SU-DHL-6 (cell line): Measurements from ENCODE around the gene ICAM4.
"Not testable (repeated sequence)": the region's sequence is repeated elsewhere in the genome, so short reads cannot be mapped to it uniquely, and the experiment has no call there.

Experiments used
- H2AFZ ChIP-seq: fragments of 200-600 bp; sonication (generic); 2 replicates; pipeline ENCODE4 v1.6.1; 2014; ENCODE audit warnings: low read depth, mild to moderate bottlenecking, moderate library complexity, mixed read lengths, antibody characterized with exemption, low read length; ENCODE audit not compliant: severe bottlenecking
- H3F3A ChIP-seq: fragments of 200-600 bp; shearing (Covaris generic); 2 replicates; pipeline ENCODE4 v1.6.0; 2016; ENCODE audit warnings: antibody characterized with exemption, mild to moderate bottlenecking; ENCODE audit not compliant: insufficient read depth
- H3K27ac ChIP-seq: fragments of 200-600 bp; sonication (generic); 2 replicates; pipeline ENCODE4 v1.5.1; 2016; ENCODE audit warnings: low read depth, mild to moderate bottlenecking, low read length, moderate library complexity, mixed read lengths
- H3K27me3 ChIP-seq: fragments of 200-600 bp; sonication (generic), shearing (Covaris generic); 2 replicates; pipeline ENCODE4 v1.6.0; 2014; ENCODE audit warnings: mild to moderate bottlenecking, low read length
- H3K36me3 ChIP-seq: fragments of 200-600 bp; sonication (generic); 2 replicates; pipeline ENCODE4 v1.6.1; 2014; ENCODE audit warnings: mild to moderate bottlenecking, low read length, mixed read lengths
- H3K4me2 ChIP-seq: fragments of 300-600, 200-600 bp; shearing (Covaris generic), sonication (generic); 2 replicates; pipeline ENCODE4 v1.6.0; 2014; ENCODE audit warnings: low read length, low read depth, mild to moderate bottlenecking; ENCODE audit not compliant: poor library complexity, severe bottlenecking
- H3K4me3 ChIP-seq: fragments of 200-600 bp; sonication (generic); 2 replicates; pipeline ENCODE4 v1.5.1; 2014; ENCODE audit warnings: antibody characterized with exemption, low read length, mild to moderate bottlenecking, mixed read lengths; ENCODE audit not compliant: insufficient read depth, poor library complexity, severe bottlenecking
- H3K79me2 ChIP-seq: fragments of 200-600 bp; sonication (generic); 2 replicates; pipeline ENCODE4 v1.6.1; 2014; ENCODE audit warnings: mild to moderate bottlenecking, low read length, moderate library complexity; ENCODE audit not compliant: insufficient read depth
- H3K9ac ChIP-seq: fragments of 200-600 bp; sonication (generic); 2 replicates; pipeline ENCODE4 v1.7.0; 2014; ENCODE audit warnings: mild to moderate bottlenecking, low read length
- H3K9me2 ChIP-seq: fragments of 200-600 bp; sonication (generic); replicated peaks from 2 replicates; pipeline ENCODE4 v1.6.1; 2014; ENCODE audit warnings: low read length; ENCODE audit not compliant: insufficient read depth
- H3K9me3 ChIP-seq: fragments of 200-600 bp; sonication (generic); 2 replicates; pipeline ENCODE4 v1.6.1; 2014; ENCODE audit warnings: low read length, mixed read lengths; ENCODE audit not compliant: insufficient read depth
- H4K20me1 ChIP-seq: fragments of 200-600 bp; sonication (generic); 2 replicates; pipeline ENCODE4 v1.6.1; 2014; ENCODE audit warnings: low read depth, mild to moderate bottlenecking, antibody characterized with exemption, low read length, moderate library complexity, mixed read lengths
- EZH2phosphoT487 ChIP-seq: fragments of 200-600 bp; sonication (generic), shearing (Covaris generic); conservative IDR thresholded peaks from 2 replicates; pipeline ENCODE4 v1.6.1; 2018; ENCODE audit warnings: mild to moderate bottlenecking, antibody characterized with exemption, low read length, moderate library complexity, mixed read lengths
- TF ChIP-seq, protein P1 (sequence below): fragments of 200-600 bp; sonication (generic); IDR thresholded peaks from one replicate; pipeline ENCODE4 v1.5.1; 2017; ENCODE audit warnings: antibody characterized with exemption, mild to moderate bottlenecking, low read length, moderate library complexity; ENCODE audit not compliant: insufficient read depth, poor library complexity, severe bottlenecking

ICAM4 gene

DNA sequence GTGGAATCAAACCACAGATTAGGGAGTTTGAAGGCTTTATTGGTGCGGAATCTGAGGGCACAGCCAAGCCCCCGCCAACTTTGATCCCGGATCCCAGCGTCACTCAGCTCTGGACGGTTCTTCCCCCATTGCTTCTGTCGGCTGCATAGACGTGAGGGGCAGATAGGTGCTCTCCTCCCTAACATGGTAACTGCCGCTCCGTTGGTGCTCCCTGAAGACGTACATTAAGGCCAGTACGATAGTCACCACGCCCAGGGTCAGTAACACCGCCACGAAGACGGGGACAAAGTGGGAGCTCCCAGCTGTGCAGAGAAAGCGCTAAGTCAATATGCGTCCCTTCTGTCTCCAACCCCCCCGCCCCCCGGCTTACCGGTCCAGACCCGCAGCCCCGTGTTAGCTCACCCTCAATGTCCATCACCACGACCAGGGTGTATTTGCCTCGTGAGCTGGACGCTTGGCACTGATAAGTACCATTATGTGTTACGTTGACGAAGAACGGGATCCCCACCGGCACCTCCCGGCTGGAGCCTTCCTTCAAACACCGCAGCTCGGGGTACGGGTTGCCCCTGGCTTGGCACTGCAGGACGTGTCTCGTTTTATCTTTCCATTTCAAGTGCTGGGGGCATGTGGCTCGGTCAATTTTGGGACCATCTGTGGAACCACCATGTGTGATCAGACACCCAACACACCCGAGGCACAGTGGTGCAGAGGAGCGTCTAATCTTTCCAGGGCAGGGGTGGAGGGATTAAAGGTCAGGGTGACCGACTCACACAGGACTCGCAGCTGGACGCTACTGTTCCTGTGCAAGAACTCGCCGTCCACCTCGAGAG lies 47.2 kb downstream of the ICAM4 start:
- H3K9me2 ChIP-seq, result no peaks in the 10 kb centered on the region
- TF ChIP-seq EZH2phosphoT487, result no peak
- TF ChIP-seq, protein P1, sequence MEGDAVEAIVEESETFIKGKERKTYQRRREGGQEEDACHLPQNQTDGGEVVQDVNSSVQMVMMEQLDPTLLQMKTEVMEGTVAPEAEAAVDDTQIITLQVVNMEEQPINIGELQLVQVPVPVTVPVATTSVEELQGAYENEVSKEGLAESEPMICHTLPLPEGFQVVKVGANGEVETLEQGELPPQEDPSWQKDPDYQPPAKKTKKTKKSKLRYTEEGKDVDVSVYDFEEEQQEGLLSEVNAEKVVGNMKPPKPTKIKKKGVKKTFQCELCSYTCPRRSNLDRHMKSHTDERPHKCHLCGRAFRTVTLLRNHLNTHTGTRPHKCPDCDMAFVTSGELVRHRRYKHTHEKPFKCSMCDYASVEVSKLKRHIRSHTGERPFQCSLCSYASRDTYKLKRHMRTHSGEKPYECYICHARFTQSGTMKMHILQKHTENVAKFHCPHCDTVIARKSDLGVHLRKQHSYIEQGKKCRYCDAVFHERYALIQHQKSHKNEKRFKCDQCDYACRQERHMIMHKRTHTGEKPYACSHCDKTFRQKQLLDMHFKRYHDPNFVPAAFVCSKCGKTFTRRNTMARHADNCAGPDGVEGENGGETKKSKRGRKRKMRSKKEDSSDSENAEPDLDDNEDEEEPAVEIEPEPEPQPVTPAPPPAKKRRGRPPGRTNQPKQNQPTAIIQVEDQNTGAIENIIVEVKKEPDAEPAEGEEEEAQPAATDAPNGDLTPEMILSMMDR, result no peak
- H3K36me3 ChIP-seq, result no peaks in the 10 kb centered on the region
- H3K79me2 ChIP-seq, result peaks cover 43% of the 10 kb centered on the region
- H3F3A ChIP-seq, result no peaks in the 10 kb centered on the region
- H2AFZ ChIP-seq, result no peak overlapping the region
- no peaks in the 10 kb centered on the region for H3K9me3 ChIP-seq
- peak overlapping the region; percentile 78 for H3K4me3 ChIP-seq
- H3K27me3 ChIP-seq, result no peaks in the 10 kb centered on the region
- H3K27ac ChIP-seq, result 0 out of 2 replicates have a peak overlapping the region, but pooled peaks have one; percentile 18
- H3K4me2 ChIP-seq, result peak overlapping the region; percentile 64
- H4K20me1 ChIP-seq, result peaks cover 4% of the 10 kb centered on the region; the same call in 1 of the 2 replicates
- peak overlapping the region; percentile 83 for H3K9ac ChIP-seq

DNA sequence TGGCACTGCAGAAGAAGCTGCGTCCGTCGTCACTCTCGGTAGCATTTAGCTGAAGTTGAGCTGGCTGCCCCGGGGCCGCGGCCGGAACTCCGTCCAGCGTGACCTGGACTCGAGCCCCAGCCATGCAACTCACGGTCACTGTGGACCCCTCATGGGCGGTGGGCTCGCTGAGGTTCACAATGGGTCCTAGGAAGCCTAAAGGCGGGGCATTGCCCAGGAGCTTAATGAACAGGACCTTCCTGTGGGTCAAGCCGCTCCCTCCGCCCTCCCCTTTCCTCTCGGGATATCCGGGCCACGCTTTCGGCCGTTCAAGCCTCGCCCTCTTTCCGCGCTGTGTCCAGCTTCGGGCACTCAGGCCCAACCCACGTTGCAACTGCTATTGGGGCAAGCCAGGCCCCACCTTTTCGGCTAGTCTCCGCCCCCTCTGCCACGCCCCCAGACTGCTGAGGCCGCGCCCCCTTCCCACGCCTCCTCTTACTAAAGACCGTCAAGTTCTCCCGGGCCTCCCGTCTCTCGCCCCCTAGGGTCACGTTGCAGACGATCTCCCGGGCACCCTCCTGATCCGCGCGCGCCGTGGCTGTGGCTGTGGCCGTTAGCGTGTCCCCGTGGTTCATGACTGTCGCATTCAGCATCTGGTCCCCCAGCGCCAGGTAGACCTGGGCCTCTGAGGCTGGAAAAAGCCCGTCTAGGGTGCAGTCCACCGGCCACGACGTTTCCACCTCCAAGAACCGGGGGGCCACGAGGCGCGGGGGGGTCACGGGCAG lies 48.0 kb downstream of the ICAM4 start:
- no peak overlapping the region for H3K27ac ChIP-seq
- H3K36me3 ChIP-seq, result no peaks in the 10 kb centered on the region
- H3K4me3 ChIP-seq, result no peak overlapping the region
- H3K79me2 ChIP-seq, result peaks cover 36% of the 10 kb centered on the region
- H3F3A ChIP-seq, result no peaks in the 10 kb centered on the region
- H3K9me2 ChIP-seq, result no peaks in the 10 kb centered on the region
- H3K9me3 ChIP-seq, result no peaks in the 10 kb centered on the region
- peaks cover 4% of the 10 kb centered on the region; the same call in 1 of the 2 replicates for H4K20me1 ChIP-seq
- no peak for TF ChIP-seq EZH2phosphoT487
- TF ChIP-seq, protein P1, result no peak
- no peak overlapping the region for H3K4me2 ChIP-seq
- H3K9ac ChIP-seq, result no peak overlapping the region
- no peaks in the 10 kb centered on the region for H3K27me3 ChIP-seq
- H2AFZ ChIP-seq, result no peak overlapping the region

DNA sequence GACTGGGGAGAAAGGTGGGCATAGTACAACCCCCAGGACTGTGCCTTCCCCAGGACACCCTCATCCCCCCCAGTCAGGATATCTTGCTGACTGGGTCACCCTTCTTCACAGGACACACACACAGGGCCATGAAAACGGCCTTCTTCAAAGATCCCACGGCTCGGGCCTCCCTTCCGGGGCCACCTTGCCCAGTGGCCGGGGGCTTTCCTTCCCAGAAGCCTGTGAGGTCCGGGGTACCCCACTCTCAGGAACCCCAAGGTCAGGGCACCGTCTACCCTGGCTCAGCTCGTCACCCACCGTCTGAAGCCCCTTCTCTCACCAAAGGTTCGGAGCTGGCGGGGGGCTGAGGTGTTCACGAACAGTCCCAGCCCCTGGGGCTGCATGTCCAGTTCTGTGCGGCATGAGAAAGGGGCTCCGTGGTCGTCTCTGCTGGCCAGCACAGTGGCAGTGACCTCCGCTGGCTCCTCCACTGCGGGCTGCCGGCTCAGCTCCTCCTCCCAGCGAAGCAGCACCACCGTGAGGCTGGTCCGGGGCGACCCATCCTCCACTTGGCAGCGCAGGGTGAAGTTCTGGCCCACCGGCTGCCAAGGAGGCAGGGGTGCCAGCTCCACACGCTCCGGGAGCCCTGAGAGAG lies 48.7 kb downstream of the ICAM4 start:
- Histone ChIP-seq H3K36me3 (no peaks in the 10 kb centered on the region), H3K9me2 (no peaks in the 10 kb centered on the region), H3K4me3 (no peak overlapping the region), H3K4me2 (no peak overlapping the region), H4K20me1 (peaks cover 4% of the 10 kb centered on the region; the same call in 1 of the 2 replicates), H3K27me3 (no peaks in the 10 kb centered on the region), H3K9me3 (no peaks in the 10 kb centered on the region), H2AFZ (no peak overlapping the region), H3K9ac (no peak overlapping the region), H3F3A (no peaks in the 10 kb centered on the region), H3K79me2 (peaks cover 29% of the 10 kb centered on the region), H3K27ac (no peak overlapping the region)
- TF ChIP-seq EZH2phosphoT487, result no peak
- TF ChIP-seq, protein P1, result no peak

DNA sequence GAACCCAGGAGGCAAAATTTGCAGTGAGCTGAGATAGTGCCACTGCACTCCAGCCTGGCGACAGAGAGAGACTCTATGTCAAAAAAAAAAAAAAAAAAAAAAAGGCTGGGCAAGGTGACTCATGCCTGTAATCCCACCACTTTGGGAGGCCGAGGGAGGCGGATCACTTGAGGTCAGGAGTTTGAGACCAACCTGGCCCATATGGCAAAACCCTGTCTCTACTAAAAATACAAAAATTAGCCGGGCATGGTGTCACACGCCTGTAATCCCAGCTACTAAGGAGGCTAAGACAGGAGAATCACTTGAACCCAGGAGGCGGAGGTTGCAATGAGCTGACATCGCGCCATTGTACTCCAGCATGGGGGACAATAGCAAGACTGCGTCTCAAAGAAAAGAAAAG lies 50.0 kb downstream of the ICAM4 start:
- H3K9me3 ChIP-seq, H4K20me1 ChIP-seq, H3K27ac ChIP-seq, H3K27me3 ChIP-seq, H3K4me2 ChIP-seq, H3K4me3 ChIP-seq, H3K9ac ChIP-seq, H3F3A ChIP-seq, H2AFZ ChIP-seq, H3K36me3 ChIP-seq, H3K9me2 ChIP-seq: not testable (repeated sequence)
- H3K79me2 ChIP-seq, result peaks cover 20% of the 10 kb centered on the region
